GM18507 (cell line): Measurements from ENCODE around the gene DOCK1.

Experiments used
- DNase-seq: peaks from one replicate; pipeline ENCODE4 v3.0.0; 2011; ENCODE audit warnings: low read depth; ENCODE audit not compliant: insufficient read length; ENCODE audit errors: extremely low spot score
- FAIRE-seq: peaks from 2 replicates; lab custom pipeline; 2011; peaks lifted over from hg19 to GRCh38; lab: Jason Lieb, UNC

The DOCK1 gene

GRCh38 chr10:127149501-127150081 lies 244.4 kb downstream of the DOCK1 start:
- no peak for FAIRE-seq
- no peak for DNase-seq

GRCh38 chr10:127150136-127150535 lies 244.9 kb downstream of the DOCK1 start:
- DNase-seq (no peak), FAIRE-seq (no peak)

GRCh38 chr10:127151541-127151940 lies 246.3 kb downstream of the DOCK1 start:
- DNase-seq = no peak
- FAIRE-seq = no peak

- DNase-seq (no peak), FAIRE-seq (no peak)
These were observed 246.9 kb downstream of the DOCK1 start for GRCh38 chr10:127151981-127152699.

GRCh38 chr10:127153181-127153580 lies 248.0 kb downstream of the DOCK1 start:
- FAIRE-seq (no peak), DNase-seq (no peak)

- DNase-seq (no peak), FAIRE-seq (no peak)
These were observed 249.8 kb downstream of the DOCK1 start for GRCh38 chr10:127154831-127155620.

GRCh38 chr10:127157089-127157488 lies 251.9 kb downstream of the DOCK1 start:
- FAIRE-seq (no peak), DNase-seq (no peak)

- FAIRE-seq = no peak
- DNase-seq = no peak
These were observed 252.4 kb downstream of the DOCK1 start for GRCh38 chr10:127157506-127158200.

- FAIRE-seq (no peak), DNase-seq (no peak)
These were observed 253.4 kb downstream of the DOCK1 start for GRCh38 chr10:127158662-127159061.

GRCh38 chr10:127159648-127160245 lies 254.5 kb downstream of the DOCK1 start:
- no peak for DNase-seq
- no peak for FAIRE-seq

- FAIRE-seq = no peak
- no peak for DNase-seq
These were observed 256.3 kb downstream of the DOCK1 start for GRCh38 chr10:127161482-127161881.

GRCh38 chr10:127162841-127163240 lies 257.6 kb downstream of the DOCK1 start:
- DNase-seq = no peak
- no peak for FAIRE-seq

- FAIRE-seq = no peak
These were observed 263.0 kb downstream of the DOCK1 start for GRCh38 chr10:127168261-127168660.

GRCh38 chr10:127174866-127175265 lies 269.6 kb downstream of the DOCK1 start:
- FAIRE-seq = no peak
- no peak for DNase-seq

More at GRCh38 chr10:127168261-127168660, 263.0 kb downstream of the DOCK1 start:
- DNase-seq = no peak

GRCh38 chr10:127175357-127176110 lies 270.3 kb downstream of the DOCK1 start:
- DNase-seq (no peak), FAIRE-seq (no peak)

GRCh38 chr10:127176649-127177048 lies 271.4 kb downstream of the DOCK1 start:
- FAIRE-seq (no peak), DNase-seq (no peak)

- no peak for FAIRE-seq
- DNase-seq = no peak
These were observed 274.5 kb downstream of the DOCK1 start for GRCh38 chr10:127179612-127180250.

GRCh38 chr10:127182161-127182560 lies 276.9 kb downstream of the DOCK1 start:
- DNase-seq (no peak), FAIRE-seq (no peak)
